ENCODE data around the gene SPINDOC.

DNA sequence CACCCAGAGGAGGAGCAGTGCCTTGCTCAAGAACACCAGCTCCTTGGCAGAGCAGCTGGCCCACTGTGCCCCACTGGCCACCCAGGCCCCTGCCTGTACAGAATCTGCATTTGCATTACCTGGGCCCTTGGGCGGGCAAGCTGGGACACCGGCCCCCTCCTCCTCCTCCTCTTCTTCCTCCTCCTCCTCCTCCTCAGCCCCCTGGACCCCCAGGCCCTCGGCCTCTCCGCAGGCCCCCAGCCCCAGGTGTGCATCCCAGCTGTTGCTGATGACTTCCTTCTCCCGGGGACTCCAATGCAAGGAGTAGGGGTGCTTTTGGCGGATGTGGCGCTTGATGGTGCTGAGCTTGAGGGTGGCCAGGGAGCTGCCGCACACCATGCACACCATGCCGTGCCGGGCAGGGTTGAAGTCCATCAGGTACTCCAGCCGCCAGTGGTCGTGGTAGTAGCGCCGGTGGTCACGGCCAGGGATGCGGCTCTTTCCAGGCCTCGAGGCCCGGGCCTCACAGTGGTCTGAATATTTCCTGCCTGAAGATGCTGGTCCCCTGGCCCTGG lies 47.5 kb upstream of the SPINDOC start:
- TF ChIP-seq, protein P1, sequence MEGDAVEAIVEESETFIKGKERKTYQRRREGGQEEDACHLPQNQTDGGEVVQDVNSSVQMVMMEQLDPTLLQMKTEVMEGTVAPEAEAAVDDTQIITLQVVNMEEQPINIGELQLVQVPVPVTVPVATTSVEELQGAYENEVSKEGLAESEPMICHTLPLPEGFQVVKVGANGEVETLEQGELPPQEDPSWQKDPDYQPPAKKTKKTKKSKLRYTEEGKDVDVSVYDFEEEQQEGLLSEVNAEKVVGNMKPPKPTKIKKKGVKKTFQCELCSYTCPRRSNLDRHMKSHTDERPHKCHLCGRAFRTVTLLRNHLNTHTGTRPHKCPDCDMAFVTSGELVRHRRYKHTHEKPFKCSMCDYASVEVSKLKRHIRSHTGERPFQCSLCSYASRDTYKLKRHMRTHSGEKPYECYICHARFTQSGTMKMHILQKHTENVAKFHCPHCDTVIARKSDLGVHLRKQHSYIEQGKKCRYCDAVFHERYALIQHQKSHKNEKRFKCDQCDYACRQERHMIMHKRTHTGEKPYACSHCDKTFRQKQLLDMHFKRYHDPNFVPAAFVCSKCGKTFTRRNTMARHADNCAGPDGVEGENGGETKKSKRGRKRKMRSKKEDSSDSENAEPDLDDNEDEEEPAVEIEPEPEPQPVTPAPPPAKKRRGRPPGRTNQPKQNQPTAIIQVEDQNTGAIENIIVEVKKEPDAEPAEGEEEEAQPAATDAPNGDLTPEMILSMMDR (conservative IDR thresholded peaks at IDR 0.05 in 1 of 2, IDR thresholded peaks at IDR 0.05 in 1 of 2; ENCODE audit: extremely low read depth in 1 of 2, insufficient read depth in 1 of 2, low read depth in 1 of 2, low read length in 2 of 2), result no peak
- no peak for TF ChIP-seq EZH2 (IDR thresholded peaks at IDR 0.05; ENCODE audit: borderline replicate concordance, low read length)
